IMR-90 (cell line): ENCODE measurements around the gene GJB3. TPM values are rescaled to one million over a fixed set of nuclear protein-coding genes. Genes with fewer than 3 reads are reported as not detected.

ENCODE experiments used
- ATAC-seq: fragments of 200-7000 bp; cut with Tn5 transposase; 2 replicates; pipeline ENCODE4 v1.9.1; 2020; ENCODE audit warnings: low read depth, mild to moderate bottlenecking, moderate library complexity
- BruUV-seq: library from RNA; stranded (reverse); fragments of 400-500 nt; replicated peaks from 2 replicates; lab custom pipeline; 2021; lab: Mats Ljungman, UMichigan
- CTCF ChIA-PET: fragments of 300-600 bp; formaldehyde crosslinking; extraction: SDS; loops from one replicate; lab custom pipeline; 2021; ENCODE audit warnings: antibody characterized with exemption; lab: Yijun Ruan, JAX
- POLR2A ChIA-PET: fragments of 300-600 bp; sonication (Branson Sonifier 250); formaldehyde crosslinking; loops from one replicate; lab custom pipeline; 2022; ENCODE audit warnings: antibody characterized with exemption; ENCODE audit not compliant: unreplicated experiment; lab: Charles Lee
- DNase-seq: peaks from one replicate; pipeline ENCODE4 v3.0.0; 2013
- H2AFZ ChIP-seq: replicated peaks from 2 replicates; pipeline ENCODE3; 2013; ENCODE audit warnings: low read length, mild to moderate bottlenecking; ENCODE audit not compliant: poor library complexity
- H2AK5ac ChIP-seq: 2 replicates; pipeline ENCODE4 v1.6.1; 2013; ENCODE audit warnings: low read depth, low read length, inconsistent platforms
- H2AK9ac ChIP-seq: replicated peaks from 2 replicates; pipeline ENCODE3; 2013; ENCODE audit warnings: mild to moderate bottlenecking, low read depth, low read length, moderate library complexity; ENCODE audit not compliant: poor library complexity
- H2BK120ac ChIP-seq: 2 replicates; pipeline ENCODE4 v1.6.1; 2013; ENCODE audit warnings: low read depth, low read length, inconsistent platforms
- H2BK15ac ChIP-seq: 3 replicates; pipeline ENCODE4 v1.6.1; 2013; ENCODE audit warnings: low read depth, low read length, inconsistent platforms
- H2BK20ac ChIP-seq: 2 replicates; pipeline ENCODE4 v1.6.1; 2013; ENCODE audit warnings: low read depth, mild to moderate bottlenecking, inconsistent platforms, low read length, moderate library complexity
- H2BK5ac ChIP-seq: 2 replicates; pipeline ENCODE4 v1.6.1; 2013; ENCODE audit warnings: mild to moderate bottlenecking, low read depth, low read length, inconsistent platforms; ENCODE audit not compliant: poor library complexity, severe bottlenecking
- H3K14ac ChIP-seq: replicated peaks from 2 replicates; pipeline ENCODE4 v1.6.1; 2013; ENCODE audit warnings: low read depth, low read length, inconsistent platforms
- H3K18ac ChIP-seq: 2 replicates; pipeline ENCODE4 v1.6.1; 2013; ENCODE audit warnings: low read depth, low read length, control low read depth
- H3K23ac ChIP-seq: 2 replicates; pipeline ENCODE4 v1.6.1; 2013; ENCODE audit warnings: low read depth, low read length, inconsistent platforms
- H3K27ac ChIP-seq: 2 replicates; pipeline ENCODE4 v1.5.1; 2013; ENCODE audit warnings: mild to moderate bottlenecking, control low read depth, low read length; ENCODE audit not compliant: insufficient read depth
- H3K27me3 ChIP-seq: 2 replicates; pipeline ENCODE4 v1.6.1; 2013; ENCODE audit warnings: low read length; ENCODE audit not compliant: control insufficient read depth, insufficient read depth
- H3K36me3 ChIP-seq: 2 replicates; pipeline ENCODE4 v1.6.1; 2013; ENCODE audit warnings: low read length, mixed read lengths; ENCODE audit not compliant: control insufficient read depth, insufficient read depth
- H3K4ac ChIP-seq: 2 replicates; pipeline ENCODE4 v1.6.1; 2013; ENCODE audit warnings: low read depth, low read length, inconsistent platforms
- H3K4me1 ChIP-seq: 2 replicates; pipeline ENCODE4 v1.6.1; 2013; ENCODE audit warnings: low read length, mixed read lengths; ENCODE audit not compliant: control insufficient read depth, insufficient read depth
- H3K4me2 ChIP-seq: 2 replicates; pipeline ENCODE4 v1.6.1; 2013; ENCODE audit warnings: low read depth, mild to moderate bottlenecking, control low read depth, low read length, moderate library complexity
- H3K4me3 ChIP-seq: 2 replicates; pipeline ENCODE4 v1.5.1; 2013; ENCODE audit warnings: low read depth, mild to moderate bottlenecking, control low read depth, low read length, moderate library complexity; ENCODE audit not compliant: insufficient read depth
- H3K56ac ChIP-seq: 2 replicates; pipeline ENCODE4 v1.6.1; 2013; ENCODE audit warnings: low read length, inconsistent platforms; ENCODE audit not compliant: insufficient read depth; ENCODE audit errors: extremely low read depth
- H3K79me1 ChIP-seq, 2 experiments: 2 replicates each; pipeline ENCODE4 v1.6.1; 2013; ENCODE audit warnings: low read length in 2 of 2, inconsistent platforms in 1 of 2, low read depth in 1 of 2
- H3K9ac ChIP-seq: 2 replicates; pipeline ENCODE4 v1.6.1; 2013; ENCODE audit warnings: low read depth, low read length, control low read depth
- H3K9me1 ChIP-seq: 2 replicates; pipeline ENCODE4 v1.6.1; 2013; ENCODE audit warnings: low read length, inconsistent platforms; ENCODE audit not compliant: insufficient read depth
- H3K9me3 ChIP-seq: 2 replicates; pipeline ENCODE4 v1.6.1; 2013; ENCODE audit warnings: low read length; ENCODE audit not compliant: control insufficient read depth, insufficient read depth
- H4K20me1 ChIP-seq: 2 replicates; pipeline ENCODE4 v1.6.1; 2013; ENCODE audit warnings: low read length, inconsistent platforms; ENCODE audit not compliant: insufficient read depth
- H4K5ac ChIP-seq: 2 replicates; pipeline ENCODE4 v1.6.1; 2013; ENCODE audit warnings: mild to moderate bottlenecking, low read depth, low read length, control low read depth
- H4K8ac ChIP-seq, 2 experiments: 2 replicates each; pipeline ENCODE4 v1.6.1; 2013; ENCODE audit warnings: low read depth in 2 of 2, low read length in 2 of 2, control low read depth in 1 of 2, inconsistent platforms in 1 of 2
- H4K91ac ChIP-seq: 2 replicates; pipeline ENCODE4 v1.6.1; 2013; ENCODE audit warnings: low read depth, low read length, inconsistent platforms; ENCODE audit not compliant: insufficient read depth
- BHLHE40 ChIP-seq: fragments of 150-350 bp; IDR thresholded peaks from 2 replicates; pipeline ENCODE4 v1.6.1; 2016; ENCODE audit warnings: mild to moderate bottlenecking, low read depth, low read length
- CEBPB ChIP-seq: IDR thresholded peaks from 2 replicates; pipeline ENCODE4 v1.6.1; 2012; ENCODE audit warnings: low read depth, low read length, improper control_type of control experiment
- CHD1 ChIP-seq: IDR thresholded peaks from 2 replicates; pipeline ENCODE4 v1.6.1; 2012; ENCODE audit warnings: low read depth, low read length, improper control_type of control experiment
- FOS ChIP-seq: fragments of 150-350 bp; IDR thresholded peaks from 2 replicates; pipeline ENCODE4 v1.6.1; 2016; ENCODE audit warnings: low read depth, low read length
- MAFK ChIP-seq: IDR thresholded peaks from 2 replicates; pipeline ENCODE4 v1.6.1; 2012; ENCODE audit warnings: low read depth, low read length, improper control_type of control experiment
- MAZ ChIP-seq: IDR thresholded peaks from 2 replicates; pipeline ENCODE4 v1.6.1; 2012; ENCODE audit warnings: low read depth, mild to moderate bottlenecking, low read length, improper control_type of control experiment, moderate library complexity, borderline replicate concordance
- MXI1 ChIP-seq: IDR thresholded peaks from 2 replicates; pipeline ENCODE4 v1.6.1; 2012; ENCODE audit warnings: low read depth, mild to moderate bottlenecking, low read length, moderate library complexity, borderline replicate concordance
- NFE2L2 ChIP-seq: fragments of 150-350 bp; IDR thresholded peaks from 2 replicates; pipeline ENCODE4 v1.6.1; 2016; ENCODE audit warnings: low read depth, mild to moderate bottlenecking, low read length
- POLR2A ChIP-seq: IDR thresholded peaks from 2 replicates; pipeline ENCODE4 v1.6.1; 2012; ENCODE audit warnings: mild to moderate bottlenecking, low read depth, low read length
- RAD21 ChIP-seq: IDR thresholded peaks from 2 replicates; pipeline ENCODE4 v1.6.1; 2012; ENCODE audit warnings: low read length, improper control_type of control experiment
- RCOR1 ChIP-seq: IDR thresholded peaks from 2 replicates; pipeline ENCODE4 v1.6.1; 2012; ENCODE audit warnings: mild to moderate bottlenecking, low read length, improper control_type of control experiment; ENCODE audit not compliant: insufficient replicate concordance
- RFX5 ChIP-seq: IDR thresholded peaks from 2 replicates; pipeline ENCODE4 v1.8.0; 2012; ENCODE audit warnings: low read depth, mild to moderate bottlenecking, low read length, moderate library complexity
- SMC3 ChIP-seq: fragments of 150-350 bp; IDR thresholded peaks from 2 replicates; pipeline ENCODE4 v1.6.1; 2016; ENCODE audit warnings: low read depth, mild to moderate bottlenecking, antibody characterized with exemption, low read length, moderate library complexity
- WGBS, 2 experiments: methylation state at CpG; one replicate each; pipeline versions ENCODE4 v1.1.5 to v1.1.7; 2013; ENCODE audit warnings: missing lambda C conversion rate in 2 of 2; ENCODE audit not compliant: insufficient read length in 1 of 2; ENCODE audit errors: extremely low coverage in 2 of 2; 5-methylcytosine and 5-hydroxymethylcytosine counted together
- dilution Hi-C: fragments of 300-500 bp; cut with HindIII; formaldehyde crosslinking; loops from one replicate; pipeline ENCODE4 v1.14.3; 2018; ENCODE audit warnings: low sequenced_read_pairs; ENCODE audit not compliant: unreplicated experiment
- in situ Hi-C: fragments of 300-500 bp; cut with MboI; formaldehyde crosslinking; loops from 3 replicates; pipeline ENCODE4 v1.14.3; 2019; ENCODE audit warnings: low sequenced_read_pairs, inconsistent platforms, mixed read lengths
- intact Hi-C: fragments of 100-400 bp; cut with micrococcal nuclease; formaldehyde crosslinking; loops from 2 replicates; pipeline ENCODE4 v1.10.0; 2022
- polyA plus RNA-seq, 3 experiments: library from polyadenylated mRNA; depleted of rRNA; stranded (reverse); fragments of >200 nt; gene quantifications; 2 replicates each; pipeline ENCODE4 v1.2.3, GENCODE V29; 2012; ENCODE audit warnings: low replicate concordance in 1 of 3
- total RNA-seq: library from RNA; depleted of rRNA; stranded (reverse); fragments of >200 nt; gene quantifications from 2 replicates; pipeline ENCODE4 v1.2.3, GENCODE V29; 2012
- TF ChIP-seq, protein P1 (sequence below): conservative IDR thresholded peaks from 2 replicates; pipeline ENCODE4 v1.5.1; 2012; ENCODE audit warnings: mild to moderate bottlenecking, low read depth, low read length, improper control_type of control experiment
- TF ChIP-seq, protein P2 (sequence below): fragments of 150-350 bp; IDR thresholded peaks from 2 replicates; pipeline ENCODE4 v1.6.1; 2017; ENCODE audit warnings: mild to moderate bottlenecking, antibody characterized with exemption, low read length, low read depth
- TF ChIP-seq, protein P3 (sequence below): fragments of 150-350 bp; IDR thresholded peaks from 2 replicates; pipeline ENCODE4 v1.6.1; 2016; ENCODE audit warnings: low read depth, mild to moderate bottlenecking, low read length, moderate library complexity, borderline replicate concordance

The GJB3 gene
- total and polyA plus RNA-seq, 2 of the 4 experiments (the other 2 are of a cell fraction) = not detected

DNA sequence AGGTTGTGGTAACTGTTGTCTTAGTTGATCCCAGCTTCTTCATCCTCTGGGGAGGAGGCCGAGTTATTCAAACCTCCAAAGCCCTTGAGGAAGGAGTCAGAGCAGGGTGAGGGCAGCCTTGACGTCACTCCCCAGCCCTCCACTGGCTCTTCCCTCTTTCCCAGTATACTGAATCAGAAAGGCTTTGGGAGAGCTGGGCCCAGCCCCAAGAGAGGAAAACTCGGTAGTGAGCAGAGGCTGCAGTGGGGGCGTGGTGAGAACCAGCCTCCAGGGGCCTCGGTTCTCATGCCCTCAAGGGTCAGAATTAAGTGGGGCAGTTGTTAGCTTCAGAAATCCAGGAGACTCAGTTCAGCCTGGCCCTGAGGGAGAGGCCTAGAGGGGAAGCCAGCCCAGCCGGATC, 10.0 kb downstream of the GJB3 start:
- Histone ChIP-seq H4K8ac (no peak overlapping the region), H3K23ac (no peak overlapping the region), H3K36me3 (no peaks in the 10 kb centered on the region), H2BK120ac (no peak overlapping the region), H3K56ac (no peak overlapping the region), H3K4me2 (no peak overlapping the region), H3K9me1 (peaks cover 4% of the 10 kb centered on the region; the same call in 1 of the 2 replicates), H2BK20ac (no peak overlapping the region), H3K9ac (no peak overlapping the region), H3K14ac (no peak overlapping the region), H3K4ac (no peak overlapping the region), H3K27ac (no peak overlapping the region), H3K4me3 (no peak overlapping the region), H4K91ac (no peak overlapping the region), H2AFZ (no peak overlapping the region), H2BK5ac (no peak overlapping the region), H2AK5ac (no peak overlapping the region), H4K20me1 (no peaks in the 10 kb centered on the region), H3K18ac (no peak overlapping the region), H2AK9ac (no peak overlapping the region), H3K9me3 (peaks cover 6% of the 10 kb centered on the region), H2BK15ac (no peak overlapping the region), H3K27me3 (peaks cover 14% of the 10 kb centered on the region), H3K4me1 (peaks cover 2% of the 10 kb centered on the region; the same call in 1 of the 2 replicates), H3K79me1 (no peaks in the 10 kb centered on the region), H4K5ac (no peak overlapping the region)
- no CpG with 5 or more reads among the region's 6 CpGs for WGBS, 2 experiments
- intact Hi-C loops (no loop called here), in situ Hi-C loops (no loop called here), dilution Hi-C loops (no loop called here)
- no peak for TF ChIP-seq CHD1
- TF ChIP-seq, protein P1, sequence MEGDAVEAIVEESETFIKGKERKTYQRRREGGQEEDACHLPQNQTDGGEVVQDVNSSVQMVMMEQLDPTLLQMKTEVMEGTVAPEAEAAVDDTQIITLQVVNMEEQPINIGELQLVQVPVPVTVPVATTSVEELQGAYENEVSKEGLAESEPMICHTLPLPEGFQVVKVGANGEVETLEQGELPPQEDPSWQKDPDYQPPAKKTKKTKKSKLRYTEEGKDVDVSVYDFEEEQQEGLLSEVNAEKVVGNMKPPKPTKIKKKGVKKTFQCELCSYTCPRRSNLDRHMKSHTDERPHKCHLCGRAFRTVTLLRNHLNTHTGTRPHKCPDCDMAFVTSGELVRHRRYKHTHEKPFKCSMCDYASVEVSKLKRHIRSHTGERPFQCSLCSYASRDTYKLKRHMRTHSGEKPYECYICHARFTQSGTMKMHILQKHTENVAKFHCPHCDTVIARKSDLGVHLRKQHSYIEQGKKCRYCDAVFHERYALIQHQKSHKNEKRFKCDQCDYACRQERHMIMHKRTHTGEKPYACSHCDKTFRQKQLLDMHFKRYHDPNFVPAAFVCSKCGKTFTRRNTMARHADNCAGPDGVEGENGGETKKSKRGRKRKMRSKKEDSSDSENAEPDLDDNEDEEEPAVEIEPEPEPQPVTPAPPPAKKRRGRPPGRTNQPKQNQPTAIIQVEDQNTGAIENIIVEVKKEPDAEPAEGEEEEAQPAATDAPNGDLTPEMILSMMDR = no peak
- no peak for TF ChIP-seq RFX5
- no peak for TF ChIP-seq SMC3
- no peak for TF ChIP-seq MAZ
- TF ChIP-seq, protein P2, sequence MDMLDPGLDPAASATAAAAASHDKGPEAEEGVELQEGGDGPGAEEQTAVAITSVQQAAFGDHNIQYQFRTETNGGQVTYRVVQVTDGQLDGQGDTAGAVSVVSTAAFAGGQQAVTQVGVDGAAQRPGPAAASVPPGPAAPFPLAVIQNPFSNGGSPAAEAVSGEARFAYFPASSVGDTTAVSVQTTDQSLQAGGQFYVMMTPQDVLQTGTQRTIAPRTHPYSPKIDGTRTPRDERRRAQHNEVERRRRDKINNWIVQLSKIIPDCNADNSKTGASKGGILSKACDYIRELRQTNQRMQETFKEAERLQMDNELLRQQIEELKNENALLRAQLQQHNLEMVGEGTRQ = no peak
- TF ChIP-seq NFE2L2 = no peak
- no peak for TF ChIP-seq FOS
- no peak for TF ChIP-seq MAFK
- no peak for TF ChIP-seq CEBPB
- no peak for TF ChIP-seq MXI1
- TF ChIP-seq, protein P3, sequence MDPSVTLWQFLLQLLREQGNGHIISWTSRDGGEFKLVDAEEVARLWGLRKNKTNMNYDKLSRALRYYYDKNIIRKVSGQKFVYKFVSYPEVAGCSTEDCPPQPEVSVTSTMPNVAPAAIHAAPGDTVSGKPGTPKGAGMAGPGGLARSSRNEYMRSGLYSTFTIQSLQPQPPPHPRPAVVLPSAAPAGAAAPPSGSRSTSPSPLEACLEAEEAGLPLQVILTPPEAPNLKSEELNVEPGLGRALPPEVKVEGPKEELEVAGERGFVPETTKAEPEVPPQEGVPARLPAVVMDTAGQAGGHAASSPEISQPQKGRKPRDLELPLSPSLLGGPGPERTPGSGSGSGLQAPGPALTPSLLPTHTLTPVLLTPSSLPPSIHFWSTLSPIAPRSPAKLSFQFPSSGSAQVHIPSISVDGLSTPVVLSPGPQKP = no peak
- no peak for TF ChIP-seq RAD21
- no peak for TF ChIP-seq POLR2A
- TF ChIP-seq BHLHE40 = no peak
- TF ChIP-seq RCOR1 = no peak
- no peak for DNase-seq
- ChIA-PET CTCF (interaction anchor here (0.7 kb wide), 1 partner anchor 10 kb away, joined by 3 read pairs; no protein-coding TSS in a partner anchor), POLR2A (no interaction called here)
- ATAC-seq = no peak
- BruUV-seq = no TSS peak
